ENCODE data around the gene S100A10.

DNA sequence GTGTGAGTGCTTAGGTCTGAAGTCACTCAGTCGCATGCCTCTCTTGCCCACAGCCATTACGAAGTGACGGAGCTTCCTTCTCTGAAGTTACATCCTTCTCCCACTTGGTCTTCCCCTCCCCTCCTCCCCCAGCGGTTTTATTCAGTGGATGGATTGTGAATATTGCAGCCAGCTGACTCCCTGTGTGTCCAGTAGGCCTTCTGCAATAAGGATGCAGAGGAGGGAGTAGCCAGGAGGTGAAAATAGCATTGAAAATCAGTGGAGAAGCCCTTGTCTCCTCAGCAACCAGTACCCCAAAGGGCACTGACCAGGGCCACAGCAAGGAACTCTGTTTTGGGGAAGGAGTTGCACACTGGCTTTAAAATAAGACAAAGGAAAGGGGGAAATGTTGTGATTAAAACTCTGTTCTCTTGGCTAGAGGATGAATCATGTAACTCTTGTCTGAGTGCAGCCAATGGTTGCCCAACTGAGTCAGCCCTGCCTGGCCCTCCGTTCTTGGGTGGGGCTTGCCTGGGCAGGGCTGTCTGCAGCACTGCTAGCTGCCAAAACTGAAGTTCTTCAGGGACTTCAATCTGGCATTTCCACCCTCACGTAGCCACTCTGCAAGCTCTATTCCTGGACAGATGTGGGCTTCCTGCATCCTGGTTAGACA, 4.3 kb downstream of the S100A10 start:
- TF ChIP-seq EZH2 (IDR thresholded peaks at IDR 0.05; ENCODE audit: borderline replicate concordance, low read depth, low read length, severe bottlenecking), result no peak
- TF ChIP-seq, protein P1, sequence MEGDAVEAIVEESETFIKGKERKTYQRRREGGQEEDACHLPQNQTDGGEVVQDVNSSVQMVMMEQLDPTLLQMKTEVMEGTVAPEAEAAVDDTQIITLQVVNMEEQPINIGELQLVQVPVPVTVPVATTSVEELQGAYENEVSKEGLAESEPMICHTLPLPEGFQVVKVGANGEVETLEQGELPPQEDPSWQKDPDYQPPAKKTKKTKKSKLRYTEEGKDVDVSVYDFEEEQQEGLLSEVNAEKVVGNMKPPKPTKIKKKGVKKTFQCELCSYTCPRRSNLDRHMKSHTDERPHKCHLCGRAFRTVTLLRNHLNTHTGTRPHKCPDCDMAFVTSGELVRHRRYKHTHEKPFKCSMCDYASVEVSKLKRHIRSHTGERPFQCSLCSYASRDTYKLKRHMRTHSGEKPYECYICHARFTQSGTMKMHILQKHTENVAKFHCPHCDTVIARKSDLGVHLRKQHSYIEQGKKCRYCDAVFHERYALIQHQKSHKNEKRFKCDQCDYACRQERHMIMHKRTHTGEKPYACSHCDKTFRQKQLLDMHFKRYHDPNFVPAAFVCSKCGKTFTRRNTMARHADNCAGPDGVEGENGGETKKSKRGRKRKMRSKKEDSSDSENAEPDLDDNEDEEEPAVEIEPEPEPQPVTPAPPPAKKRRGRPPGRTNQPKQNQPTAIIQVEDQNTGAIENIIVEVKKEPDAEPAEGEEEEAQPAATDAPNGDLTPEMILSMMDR (IDR thresholded peaks at IDR 0.05; ENCODE audit: borderline replicate concordance, extremely low read depth, low read length, poor library complexity, severe bottlenecking), result no peak
